ENCODE measurements around the gene OSTC.

OSTC gene

DNA sequence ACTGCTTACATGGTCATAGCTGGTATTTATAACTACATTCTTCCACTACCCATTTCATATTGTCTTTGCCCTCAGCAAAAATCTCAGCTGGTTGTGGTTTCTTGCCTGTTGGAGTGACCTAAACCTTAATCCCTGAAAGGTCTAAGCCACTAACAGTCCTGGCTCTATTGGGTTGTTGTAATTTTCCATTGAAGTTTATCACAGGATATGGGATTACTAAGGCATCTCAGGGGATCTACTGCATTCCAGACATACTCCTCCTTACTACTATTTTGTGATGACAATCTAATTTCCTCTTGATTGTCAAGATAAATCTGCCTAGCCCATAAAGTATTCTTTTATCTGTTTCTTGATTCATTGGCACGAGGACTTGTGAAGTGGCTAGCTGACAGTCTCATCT is 6.2 kb upstream of the OSTC start:
- in situ Hi-C loops (cut with MboI; ENCODE audit: low sequenced_read_pairs): no loop called here

GRCh38 chr4:108646706-108647105 is 3.7 kb upstream of the OSTC start:
- in situ Hi-C loops (cut with MboI; ENCODE audit: low sequenced_read_pairs): no loop called here

- in situ Hi-C loops (cut with MboI; ENCODE audit: low sequenced_read_pairs): no loop called here
These were observed 562 bp upstream of the OSTC start for GRCh38 chr4:108649863-108650211.

GRCh38 chr4:108651014-108651791 is 804 bp downstream of the OSTC start:
- in situ Hi-C loops (cut with MboI; ENCODE audit: low sequenced_read_pairs): no loop called here

DNA sequence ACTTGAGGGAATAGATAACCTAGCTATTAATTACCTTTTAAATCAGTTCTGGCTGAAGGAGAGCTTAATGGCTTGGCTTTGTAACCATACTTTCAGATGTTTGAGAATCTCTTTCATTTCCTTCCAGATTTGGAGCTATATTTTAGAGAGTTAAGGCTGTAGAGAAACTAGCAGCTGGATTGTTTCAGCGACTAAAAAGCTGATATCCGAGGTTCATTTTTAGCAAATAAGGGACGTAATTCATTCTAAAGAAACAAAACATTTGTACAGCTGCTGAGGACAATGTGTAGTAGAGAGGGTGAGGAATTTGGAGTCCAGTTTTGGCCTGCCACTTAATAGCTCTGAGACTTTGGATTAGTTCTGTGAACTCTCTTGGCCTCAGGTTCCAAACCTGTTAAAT is 12.2 kb downstream of the OSTC start:
- in situ Hi-C loops (cut with MboI; ENCODE audit: low sequenced_read_pairs): no loop called here

DNA sequence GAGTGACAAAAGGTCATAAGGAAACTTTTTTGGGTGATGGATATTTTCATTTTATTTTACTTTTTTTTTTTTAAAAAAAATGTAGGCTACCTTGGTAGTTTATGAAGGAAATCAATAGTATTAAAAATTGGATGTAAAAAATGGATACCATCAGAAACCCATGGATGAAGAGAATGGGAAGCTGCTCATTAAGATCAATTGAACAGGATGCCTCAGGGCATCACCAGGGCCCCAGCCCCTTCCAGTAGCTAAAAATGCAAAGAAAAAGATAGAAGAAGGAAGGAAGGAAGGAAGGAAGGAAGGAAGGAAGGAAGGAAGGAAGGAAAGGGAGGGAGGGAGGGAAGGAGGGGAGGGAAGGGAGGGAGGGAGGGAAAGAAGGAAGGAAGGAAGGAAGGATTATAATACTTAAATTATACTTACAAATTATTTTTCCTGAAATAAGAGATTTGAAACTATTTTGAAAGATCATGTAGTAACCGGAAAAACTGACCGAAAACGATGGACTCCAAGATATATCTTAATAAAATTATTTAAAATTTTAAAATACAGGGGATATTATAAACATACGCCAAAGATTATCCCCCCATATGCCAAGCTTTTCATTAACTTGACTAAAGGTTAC is 24.1 kb downstream of the OSTC start:
- in situ Hi-C loops (cut with MboI; ENCODE audit: low sequenced_read_pairs): no loop called here

- in situ Hi-C loops (cut with MboI; ENCODE audit: low sequenced_read_pairs): no loop called here
These were observed 31.0 kb downstream of the OSTC start for GRCh38 chr4:108681321-108681809.

DNA sequence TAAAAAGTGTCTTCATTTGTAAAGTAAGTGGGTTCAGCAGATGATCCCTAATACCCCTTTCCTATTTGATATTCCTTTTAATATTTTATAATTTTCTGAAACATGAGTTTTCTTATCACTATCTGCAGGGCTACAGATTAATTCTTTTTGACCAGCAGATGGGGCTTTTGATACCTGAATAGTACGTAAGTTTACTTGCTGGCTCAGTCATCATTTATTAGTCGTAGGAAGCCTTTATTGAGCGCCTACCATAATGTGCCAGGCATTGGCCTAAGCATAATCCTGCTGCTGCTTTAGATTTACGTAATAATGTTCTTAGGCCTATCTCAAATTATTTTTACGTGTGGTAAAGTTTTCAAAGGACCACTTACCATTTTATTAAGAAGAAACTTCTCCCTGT is 33.1 kb downstream of the OSTC start:
- in situ Hi-C loops (cut with MboI; ENCODE audit: low sequenced_read_pairs): no loop called here

DNA sequence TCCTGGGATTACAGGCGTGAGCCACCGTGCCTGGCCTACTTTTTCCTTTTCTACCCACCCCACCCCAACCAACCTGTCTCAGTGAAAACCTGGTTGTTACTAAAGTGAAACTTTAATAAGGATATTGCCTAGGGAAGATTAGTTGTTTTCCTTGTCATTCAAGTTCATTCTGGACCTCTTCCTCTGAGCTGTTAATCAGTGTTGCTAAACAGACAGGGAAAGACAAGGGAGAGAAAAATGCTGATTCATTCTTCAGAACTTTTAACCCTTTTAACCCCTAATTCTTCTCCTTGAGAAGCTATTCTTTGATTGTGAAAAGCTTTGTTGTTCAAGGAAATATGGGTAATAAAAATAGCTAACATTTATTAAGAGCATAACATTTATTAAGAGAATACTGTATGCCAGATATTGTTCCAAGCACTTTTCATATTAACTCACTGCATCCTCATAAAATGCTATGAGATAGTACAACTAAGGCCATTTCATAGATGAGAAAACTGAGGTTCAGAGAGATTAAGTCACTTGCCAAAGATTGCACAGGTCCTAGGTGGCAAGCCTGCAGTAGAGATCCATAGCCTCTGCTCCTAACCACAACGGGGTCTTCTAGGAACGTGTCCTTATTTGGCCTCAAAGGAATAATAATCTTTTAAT is 34.8 kb downstream of the OSTC start:
- in situ Hi-C loops (cut with MboI; ENCODE audit: low sequenced_read_pairs): no loop called here

DNA sequence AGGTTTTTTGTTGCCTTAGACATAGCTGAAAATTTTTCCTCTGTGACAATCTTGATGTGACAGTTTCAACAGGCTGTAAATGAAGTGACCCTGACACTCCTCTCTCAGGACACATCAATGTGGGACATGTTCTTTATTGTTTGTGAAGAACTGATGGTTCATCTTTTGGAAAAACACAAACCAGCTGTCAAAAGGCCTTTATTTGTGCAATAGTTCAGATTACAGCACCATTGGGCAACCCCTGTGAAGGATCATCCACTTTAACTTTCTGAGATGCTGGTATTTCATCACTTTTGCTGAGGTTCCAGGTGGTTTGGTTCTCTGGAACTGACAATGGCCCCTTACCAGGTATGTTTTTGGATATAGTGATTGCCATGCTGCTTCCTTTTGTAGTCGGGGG is 40.3 kb downstream of the OSTC start:
- in situ Hi-C loops (cut with MboI; ENCODE audit: low sequenced_read_pairs): no loop called here

DNA sequence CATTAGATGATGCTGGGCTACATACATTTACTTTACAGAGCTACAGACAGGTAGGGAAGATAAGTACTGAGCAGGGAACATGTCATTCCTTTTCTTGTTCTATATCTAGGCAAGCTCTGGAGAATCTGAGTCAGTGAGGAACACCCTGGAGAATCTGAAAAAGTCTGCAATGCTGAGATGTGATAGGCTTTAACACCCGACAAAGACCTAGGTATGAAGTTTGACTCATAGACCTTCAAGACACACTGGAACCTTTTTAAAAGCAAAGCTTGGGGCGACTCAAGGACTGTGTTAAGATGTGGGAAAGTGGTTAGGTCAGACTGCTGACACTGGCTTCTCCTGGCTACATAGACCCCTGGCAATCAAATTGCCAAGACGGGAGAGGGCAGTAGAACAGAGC is 42.8 kb downstream of the OSTC start:
- in situ Hi-C loops (cut with MboI; ENCODE audit: low sequenced_read_pairs): no loop called here

DNA sequence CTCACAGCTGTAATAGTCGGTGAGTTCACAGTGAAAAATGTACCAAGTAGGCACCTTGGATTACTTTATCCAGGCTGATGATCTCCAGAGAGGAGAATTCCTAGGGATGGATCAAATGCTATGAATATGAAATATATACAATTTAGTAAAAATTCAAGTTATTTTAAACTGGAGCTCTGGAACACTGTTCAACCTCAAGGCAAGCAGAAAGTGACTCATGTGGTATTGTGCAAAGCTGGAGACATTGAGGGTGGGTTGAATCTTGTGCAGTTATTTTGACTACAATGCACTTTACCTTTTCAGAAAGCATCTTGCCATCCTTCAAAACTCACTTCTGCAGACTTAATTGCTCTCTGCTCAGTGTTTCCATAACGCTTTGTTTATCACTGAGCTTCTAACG is 43.4 kb downstream of the OSTC start:
- in situ Hi-C loops (cut with MboI; ENCODE audit: low sequenced_read_pairs): no loop called here

GRCh38 chr4:108694423-108694822 is 44.0 kb downstream of the OSTC start:
- in situ Hi-C loops (cut with MboI; ENCODE audit: low sequenced_read_pairs): no loop called here

DNA sequence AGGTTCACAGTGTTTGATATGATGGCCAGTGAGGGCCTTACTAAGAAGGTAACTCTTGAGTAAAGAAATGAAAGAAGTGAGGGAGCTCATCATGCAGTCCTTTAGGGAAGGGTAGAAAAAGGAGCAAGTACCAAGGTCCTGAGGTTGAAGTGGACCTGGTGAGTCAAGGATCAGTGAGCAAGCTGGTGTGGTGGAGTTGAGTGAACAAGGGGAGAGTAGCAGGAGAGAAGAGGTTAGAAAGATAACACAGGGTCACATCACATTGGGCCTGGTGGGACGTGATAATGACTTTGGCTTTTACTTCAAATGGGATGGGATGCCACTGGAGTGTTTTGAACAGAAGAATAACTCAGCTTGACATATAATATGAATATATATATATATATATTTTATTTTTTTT is 44.7 kb downstream of the OSTC start:
- in situ Hi-C loops (cut with MboI; ENCODE audit: low sequenced_read_pairs): no loop called here

DNA sequence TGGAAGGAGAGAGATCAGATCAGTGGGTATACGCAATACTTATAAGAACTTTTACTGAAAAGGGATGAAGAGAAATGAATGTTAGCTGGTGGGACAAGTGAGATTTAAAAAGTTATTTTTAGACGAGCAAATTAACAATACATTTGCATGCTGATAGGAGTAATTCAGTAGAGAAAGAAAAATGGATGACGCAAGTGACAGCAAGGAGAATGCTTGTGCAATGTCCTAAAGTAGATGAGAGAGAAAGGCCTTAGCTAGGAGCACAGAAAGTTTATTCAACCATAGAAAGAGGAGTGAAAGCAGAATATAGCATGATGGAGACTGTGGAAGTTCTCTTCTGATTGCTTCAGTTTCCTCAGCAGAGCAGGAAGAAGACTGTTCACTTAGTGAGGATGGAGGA is 45.8 kb downstream of the OSTC start:
- in situ Hi-C loops (cut with MboI; ENCODE audit: low sequenced_read_pairs): no loop called here

DNA sequence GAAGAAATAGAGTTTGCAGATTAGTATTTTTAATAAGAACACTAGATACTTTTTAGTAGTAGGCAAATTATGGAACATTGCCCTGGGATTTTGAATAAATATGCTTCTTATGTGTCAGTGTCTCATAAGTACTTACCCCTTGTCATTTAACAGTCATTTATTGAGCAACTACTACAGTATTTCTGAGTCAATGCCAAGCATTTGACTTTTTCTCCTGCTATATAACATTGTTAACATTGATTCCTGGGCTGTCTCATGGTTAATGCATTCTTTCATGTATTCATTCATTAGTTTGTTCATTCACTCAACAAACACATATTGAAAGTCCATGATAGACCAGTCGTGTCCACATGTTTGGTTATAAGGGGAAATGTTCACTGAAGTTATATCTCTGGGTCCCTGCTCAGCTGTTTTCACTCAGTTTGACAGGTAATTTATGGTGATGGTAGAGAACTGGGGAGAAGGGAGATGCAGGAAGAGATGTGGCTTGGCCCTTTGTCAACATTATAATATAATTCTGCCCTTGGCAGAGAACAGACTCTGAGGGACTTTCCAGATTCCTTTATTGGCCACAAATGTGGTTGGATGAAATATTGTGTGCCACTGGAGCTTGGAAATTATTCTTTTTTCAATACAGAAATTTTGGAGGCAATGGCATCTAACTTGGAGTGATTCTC is 49.8 kb downstream of the OSTC start:
- in situ Hi-C loops (cut with MboI; ENCODE audit: low sequenced_read_pairs): no loop called here

GRCh38 chr4:108702960-108703359 is 52.6 kb downstream of the OSTC start:
- in situ Hi-C loops (cut with MboI; ENCODE audit: low sequenced_read_pairs): no loop called here

- in situ Hi-C loops (cut with MboI; ENCODE audit: low sequenced_read_pairs): no loop called here
These were observed 53.0 kb downstream of the OSTC start for GRCh38 chr4:108703370-108703769.

DNA sequence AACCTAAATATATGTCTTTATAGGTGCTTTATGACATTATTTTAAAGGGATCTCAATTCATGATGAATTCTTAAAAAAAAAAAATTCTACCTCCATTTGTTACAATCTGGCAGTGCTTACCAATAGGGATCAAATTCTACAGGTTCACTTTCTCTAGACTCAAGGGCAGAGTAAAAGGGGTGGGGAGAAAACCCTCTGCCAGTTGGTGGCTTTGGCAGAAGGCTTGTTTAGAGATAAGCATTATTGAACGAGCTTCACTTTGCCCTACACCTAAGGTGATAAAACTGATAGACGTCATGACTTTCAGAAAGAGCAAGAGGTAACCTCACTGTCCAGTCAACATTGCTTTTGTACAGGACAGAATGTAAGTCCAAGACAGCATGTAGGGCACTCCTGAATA is 53.6 kb downstream of the OSTC start:
- in situ Hi-C loops (cut with MboI; ENCODE audit: low sequenced_read_pairs): no loop called here

DNA sequence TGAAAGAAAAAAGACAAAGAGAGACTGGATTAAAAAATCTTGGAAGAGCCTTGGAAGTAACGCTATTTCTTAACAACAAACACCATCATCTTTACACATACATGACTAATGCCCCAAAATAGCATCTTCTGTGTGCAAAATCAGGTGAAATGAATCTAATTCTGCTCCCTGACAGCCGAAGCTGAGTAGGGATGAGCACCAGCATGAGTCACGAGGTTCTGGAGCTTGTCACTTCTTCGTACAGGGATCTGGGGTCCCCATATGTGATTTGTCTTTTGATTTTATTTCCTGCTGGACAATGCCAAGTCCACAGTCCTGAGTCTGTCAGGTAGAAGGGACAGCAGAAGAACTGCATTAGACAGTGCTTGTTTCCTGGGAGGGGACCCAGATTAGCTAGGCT is 55.9 kb downstream of the OSTC start:
- in situ Hi-C loops (cut with MboI; ENCODE audit: low sequenced_read_pairs): no loop called here

GRCh38 chr4:108709234-108709633 is 58.8 kb downstream of the OSTC start:
- in situ Hi-C loops (cut with MboI; ENCODE audit: low sequenced_read_pairs): no loop called here

GRCh38 chr4:108709722-108710121 is 59.3 kb downstream of the OSTC start:
- in situ Hi-C loops (cut with MboI; ENCODE audit: low sequenced_read_pairs): no loop called here

All from hTERT RPE-1 (cell line).